ENCODE results near the gene TRAPPC10.
"Not testable (repeated sequence)": the region's sequence is repeated elsewhere in the genome, so short reads cannot be mapped to it uniquely, and the experiment has no call there.

- not testable (repeated sequence) for TF ChIP-seq CTCF (IDR thresholded peaks at IDR 0.05 in 8 of 11, conservative IDR thresholded peaks at IDR 0.05 in 3 of 11); POLR2A (IDR thresholded peaks at IDR 0.05)
Observed at GRCh38 chr21:44127827-44128226, 115.7 kb downstream of the TRAPPC10 start.

Measured in spleen (tissue), 7 donors.